ENCODE data around the gene C12orf75.
"Not testable (repeated sequence)": the region's sequence is repeated elsewhere in the genome, so short reads cannot be mapped to it uniquely, and the experiment has no call there.

C12orf75 gene

DNA sequence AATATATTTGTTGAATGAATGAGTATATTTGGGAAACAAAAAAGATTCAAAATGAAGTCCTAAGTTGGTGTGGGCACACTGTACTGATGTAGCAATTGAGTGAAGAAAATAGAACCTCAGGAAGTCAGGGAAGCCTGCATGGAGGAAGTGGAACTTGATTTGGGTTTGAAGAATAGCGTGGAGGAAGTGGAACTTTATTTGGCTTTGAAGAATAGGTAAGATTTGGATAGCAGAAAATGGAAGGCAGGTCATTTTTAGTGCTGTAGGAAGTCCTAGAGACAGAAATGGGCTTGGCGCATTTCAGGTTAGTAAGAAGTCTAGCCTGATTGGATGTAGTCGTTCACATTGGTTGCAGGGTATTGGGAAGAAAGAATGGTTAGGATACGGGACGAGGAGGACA is 5.4 kb downstream of the C12orf75 start:
- DNase-seq (ENCODE audit: low read depth in 2 of 2) = no peak

DNA sequence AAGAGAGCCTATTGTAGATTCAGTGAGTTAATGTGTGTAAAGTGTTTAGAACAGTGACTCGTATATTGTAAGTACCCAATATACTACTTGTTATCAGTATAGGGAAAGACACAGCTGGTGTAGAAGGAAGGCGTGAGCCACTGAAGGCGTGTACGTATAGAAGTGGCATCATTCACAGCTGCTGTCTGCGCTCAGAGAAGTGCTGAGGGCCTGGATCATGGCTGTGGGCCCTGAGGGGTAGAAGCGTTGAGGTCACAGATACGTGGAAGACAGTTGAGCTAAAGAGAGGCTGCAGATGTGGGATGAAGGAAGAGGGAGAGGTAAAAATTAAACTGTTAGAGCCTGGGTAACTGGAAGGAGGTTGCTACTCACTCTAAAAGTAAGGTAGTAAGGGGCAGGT is 5.9 kb downstream of the C12orf75 start:
- no peak for DNase-seq (ENCODE audit: low read depth in 2 of 2)

DNA sequence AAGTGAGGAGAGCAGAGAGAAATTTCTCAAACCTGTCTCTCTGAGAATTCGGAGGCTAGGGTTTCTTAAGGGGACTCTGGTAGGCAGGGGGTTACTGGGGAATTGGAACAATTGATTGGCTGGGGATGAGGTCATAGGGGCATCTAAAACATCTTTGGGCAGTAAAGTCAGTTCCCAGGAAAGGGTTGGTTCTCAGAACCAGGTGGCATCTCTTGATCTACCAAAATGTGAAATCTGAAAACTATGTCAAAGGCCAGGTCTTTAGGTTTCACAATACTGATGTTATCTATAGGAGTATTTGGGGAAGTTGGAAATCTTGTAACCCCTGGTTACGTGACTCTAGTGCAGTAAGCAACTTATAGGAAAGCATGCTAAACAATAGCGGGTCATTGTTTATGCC is 6.9 kb downstream of the C12orf75 start:
- no peak for DNase-seq (ENCODE audit: low read depth in 2 of 2)

DNA sequence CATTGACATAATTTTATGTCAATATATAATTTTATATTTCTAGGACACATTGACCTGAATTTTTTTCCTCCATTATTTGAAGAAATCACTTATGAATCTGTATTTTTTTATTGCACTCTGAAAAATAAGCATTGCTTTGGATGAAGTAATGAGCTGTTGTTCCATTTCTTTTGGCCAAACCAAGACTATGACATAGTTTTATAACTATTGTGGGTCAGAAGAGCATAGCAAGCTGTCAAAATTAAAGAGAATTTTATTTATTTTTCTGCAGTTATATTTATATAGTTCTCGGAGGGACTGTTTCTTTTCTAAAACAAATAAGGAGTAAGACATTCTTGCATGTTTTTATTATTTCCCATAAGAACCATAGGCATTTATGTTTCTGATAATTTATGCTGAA is 8.5 kb downstream of the C12orf75 start:
- DNase-seq (ENCODE audit: low read depth in 2 of 2) = no peak

DNA sequence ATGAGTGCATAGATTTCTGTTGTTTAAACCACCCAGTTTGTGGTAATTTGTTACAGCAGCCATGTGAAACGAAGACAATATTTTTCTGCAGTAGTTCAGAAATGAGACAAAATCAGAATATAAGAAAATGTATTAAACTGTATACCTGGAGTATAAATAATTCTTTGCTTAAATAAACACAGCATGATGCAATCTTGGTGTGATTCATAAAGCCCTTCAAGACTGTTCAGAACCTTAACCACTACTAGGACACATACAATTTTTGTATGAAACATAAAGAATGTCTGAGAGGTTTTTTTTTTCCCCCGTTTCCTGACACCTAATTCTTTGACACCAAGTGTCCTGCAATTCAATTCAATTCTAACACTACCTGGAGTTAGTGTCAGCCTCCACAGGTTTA is 10.5 kb downstream of the C12orf75 start:
- DNase-seq (ENCODE audit: low read depth in 2 of 2) = no peak

DNA sequence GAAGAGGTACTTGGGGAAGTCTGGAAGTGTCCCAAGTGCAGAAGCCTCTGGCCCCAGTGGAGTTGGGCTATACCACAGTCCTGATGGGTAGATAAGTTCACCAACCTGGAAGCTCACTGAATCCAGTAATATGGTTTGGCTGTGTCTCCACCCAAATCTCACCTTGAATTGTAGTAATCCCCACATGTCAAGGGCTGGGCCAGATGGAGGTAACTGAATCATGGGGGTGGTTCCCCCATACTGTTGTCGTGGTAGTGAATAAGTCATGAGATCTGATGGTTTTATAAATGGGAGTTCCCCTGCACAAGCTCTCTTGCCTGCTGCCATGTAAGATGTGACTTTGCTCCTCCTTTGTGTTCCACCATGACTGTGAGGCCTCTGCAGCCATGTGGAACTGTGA is 11.1 kb downstream of the C12orf75 start:
- not testable (repeated sequence) for DNase-seq (ENCODE audit: low read depth in 2 of 2)

DNA sequence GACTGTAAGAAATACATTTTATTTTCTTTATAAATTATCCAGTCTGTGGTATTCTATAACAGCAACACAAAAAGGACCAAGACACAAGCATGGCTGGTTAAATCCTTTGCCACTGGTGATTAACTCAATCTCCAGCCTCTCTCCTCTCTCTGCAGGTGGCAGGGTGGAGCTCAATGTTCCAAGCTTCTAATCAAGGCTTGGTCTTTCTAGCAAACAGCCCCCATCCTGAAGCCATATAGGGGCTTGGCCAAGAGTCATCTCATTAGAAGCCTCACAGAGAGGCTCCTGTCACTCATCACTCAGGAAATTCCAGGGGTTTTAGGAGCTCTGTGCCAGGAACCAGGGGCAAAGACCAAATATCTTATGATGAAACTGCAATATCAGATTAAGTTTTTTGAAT is 12.0 kb downstream of the C12orf75 start:
- no peak for DNase-seq (ENCODE audit: low read depth in 2 of 2)

DNA sequence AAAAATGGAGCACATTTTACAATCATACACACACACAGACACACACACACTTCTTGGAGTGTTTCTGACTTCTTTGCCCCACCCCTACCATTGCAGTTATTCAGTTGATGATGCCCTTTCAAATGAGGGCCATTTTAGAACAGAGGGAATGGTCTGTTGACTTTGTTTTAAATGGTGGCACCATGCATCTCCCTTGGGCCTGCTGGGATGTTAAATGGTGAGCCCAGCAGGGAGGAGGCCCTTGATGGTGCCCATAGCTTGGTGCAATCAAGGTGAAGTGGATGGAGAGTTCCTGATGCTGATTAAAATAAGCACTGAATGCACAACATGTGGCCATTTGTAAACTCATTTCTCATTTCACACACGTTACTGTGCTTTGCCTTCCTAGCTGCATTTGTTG is 13.3 kb downstream of the C12orf75 start:
- no peak for DNase-seq (ENCODE audit: low read depth in 2 of 2)

DNA sequence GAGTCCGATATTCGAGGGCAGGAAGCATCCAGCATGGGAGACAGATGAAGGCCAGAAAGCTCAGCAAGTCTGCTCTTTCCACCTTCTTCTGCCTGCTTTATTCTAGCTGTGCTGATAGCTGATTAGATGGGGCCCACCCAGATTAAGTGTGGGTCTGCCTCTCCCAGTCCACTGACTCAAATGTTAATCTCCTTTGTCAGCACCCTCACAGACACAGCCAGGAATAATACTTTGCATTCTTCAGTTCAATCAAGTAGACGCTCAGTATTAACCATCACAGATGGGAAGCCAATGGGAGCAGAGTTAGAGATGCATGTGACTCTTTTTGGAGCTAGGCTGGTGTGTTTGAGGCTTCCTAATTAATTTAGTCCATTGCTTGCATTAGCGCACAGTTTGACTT is 17.0 kb downstream of the C12orf75 start:
- no peak for DNase-seq (ENCODE audit: low read depth in 2 of 2)

DNA sequence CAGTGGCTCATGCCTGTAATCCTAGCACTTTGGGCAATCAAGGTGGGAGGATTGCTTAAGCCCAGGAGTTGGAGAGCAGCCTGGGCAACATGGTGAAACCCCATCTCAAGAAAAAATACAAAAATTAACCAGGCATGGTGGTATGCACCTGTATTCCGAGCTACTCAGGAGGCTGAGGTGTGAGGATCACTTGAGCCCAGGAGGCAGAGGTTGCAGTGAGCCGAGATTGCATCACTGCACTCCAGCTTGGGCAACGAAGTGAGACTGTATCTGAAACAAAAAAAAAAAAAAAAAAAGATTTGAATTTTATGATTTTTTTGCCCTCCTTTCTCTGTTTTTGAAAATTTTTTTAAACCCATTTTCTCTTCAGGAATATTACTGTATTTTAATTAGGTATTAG is 17.7 kb downstream of the C12orf75 start:
- no peak for DNase-seq (ENCODE audit: low read depth in 2 of 2)

DNA sequence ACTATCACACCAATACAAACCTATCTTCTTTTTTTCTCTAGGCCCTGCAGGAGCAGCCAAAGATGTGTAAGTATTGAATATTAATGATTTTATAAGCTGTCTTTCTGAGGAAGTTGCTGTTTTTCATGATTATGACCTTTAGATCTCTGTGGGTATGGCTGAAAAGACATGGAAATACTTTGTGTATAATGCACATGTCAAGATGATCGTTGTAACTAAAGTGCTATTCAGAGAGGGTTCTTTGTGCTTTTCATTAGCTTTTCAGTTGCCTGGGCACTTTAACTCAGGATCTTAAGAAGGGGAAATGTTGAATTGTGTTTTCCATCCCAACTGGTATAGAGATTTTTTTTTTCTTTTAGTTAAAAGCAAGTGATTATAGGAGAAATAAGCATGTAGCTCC is 18.1 kb downstream of the C12orf75 start:
- no peak for DNase-seq (ENCODE audit: low read depth in 2 of 2)

DNA sequence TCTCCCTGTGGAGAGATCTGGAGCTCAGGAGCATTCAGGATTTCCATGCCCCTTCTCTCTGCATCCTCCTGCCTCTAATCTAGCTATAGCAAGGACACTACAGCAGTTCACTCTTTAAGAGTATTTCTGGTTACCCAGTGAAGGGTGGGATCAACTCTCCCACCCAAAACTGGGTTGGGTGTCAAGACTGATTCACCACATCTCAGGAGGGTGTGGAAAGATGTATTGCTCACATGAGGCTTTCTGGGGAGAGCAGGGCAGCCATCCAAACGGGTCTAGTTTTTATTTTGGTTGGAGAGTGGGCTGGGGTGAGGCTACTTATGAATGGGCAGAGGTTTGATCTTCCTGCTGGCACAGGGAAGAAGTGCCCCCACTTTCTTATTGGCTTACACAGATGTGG is 18.6 kb downstream of the C12orf75 start:
- no peak for DNase-seq (ENCODE audit: low read depth in 2 of 2)

DNA sequence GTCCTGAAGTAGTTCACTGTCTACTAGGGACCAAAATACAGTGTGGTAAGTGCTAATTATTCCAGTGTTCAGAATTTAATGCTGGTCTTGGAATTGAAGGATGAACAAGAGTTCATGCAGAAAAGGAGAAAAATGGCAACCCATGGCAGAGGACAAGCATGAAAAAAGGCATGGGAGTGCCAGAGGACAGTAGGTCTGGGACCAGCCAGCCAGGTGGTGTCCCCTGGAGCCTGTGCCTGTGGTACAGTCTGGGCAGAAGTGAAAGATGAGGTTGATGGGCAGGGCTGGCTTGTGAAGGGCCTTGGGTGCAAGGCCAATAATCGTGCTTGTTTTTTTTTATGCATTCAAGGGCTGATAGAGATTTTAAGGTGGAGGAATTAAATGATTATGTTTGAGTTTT is 21.0 kb downstream of the C12orf75 start:
- DNase-seq (ENCODE audit: low read depth in 2 of 2) = no peak

DNA sequence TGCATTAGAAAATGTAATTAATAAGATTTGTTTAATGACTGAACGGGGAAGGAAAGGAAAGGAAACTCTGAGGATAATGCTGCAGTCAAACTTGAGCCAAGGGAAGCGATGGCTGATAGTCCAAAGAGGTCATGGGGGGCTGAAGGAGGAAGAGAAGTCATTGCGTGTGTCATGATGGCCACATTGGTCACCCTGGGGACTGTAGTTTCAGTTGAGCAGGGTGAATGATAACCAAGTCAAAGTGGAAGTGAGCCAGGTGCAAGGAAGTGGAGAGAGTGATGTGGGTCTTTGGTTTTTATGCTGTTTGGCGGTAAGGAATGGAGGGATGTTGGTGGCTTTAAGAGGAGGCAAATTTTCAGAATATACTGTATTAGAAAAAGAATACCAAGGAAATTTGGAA is 21.6 kb downstream of the C12orf75 start:
- no peak for DNase-seq (ENCODE audit: low read depth in 2 of 2)

DNA sequence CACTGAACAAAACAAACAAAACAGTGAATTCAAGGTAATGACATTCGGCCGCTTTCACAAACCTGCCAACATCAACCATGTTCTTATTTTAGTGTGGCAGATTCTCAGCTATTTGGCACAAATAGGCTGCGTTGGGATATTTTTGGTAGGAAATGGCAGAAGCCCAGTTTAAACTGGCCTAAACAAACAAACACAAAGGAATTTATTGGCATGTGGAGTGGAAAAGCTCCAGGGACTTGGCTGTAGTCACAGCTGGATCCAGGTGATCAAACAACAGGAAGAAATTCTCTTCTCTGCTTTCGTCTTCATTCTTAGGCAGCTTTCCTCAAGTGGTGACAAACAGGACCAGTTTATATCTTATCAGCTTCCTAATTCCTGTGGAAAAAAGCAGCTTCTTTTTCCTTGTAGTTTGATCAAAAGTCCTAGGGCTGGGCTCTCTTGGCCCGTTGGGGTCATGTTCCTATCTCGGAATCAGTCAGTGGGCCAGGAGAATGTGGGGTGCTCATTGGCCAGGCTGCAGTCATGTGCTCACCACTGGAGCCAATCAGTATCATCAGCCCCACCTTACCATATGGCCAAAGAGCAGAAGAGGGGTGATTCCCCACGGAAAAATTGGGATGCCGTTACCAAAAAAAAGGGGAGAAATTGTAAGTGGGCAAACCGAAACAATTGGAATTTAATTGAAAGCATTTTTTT is 22.6 kb downstream of the C12orf75 start:
- no peak for DNase-seq (ENCODE audit: low read depth in 2 of 2)

DNA sequence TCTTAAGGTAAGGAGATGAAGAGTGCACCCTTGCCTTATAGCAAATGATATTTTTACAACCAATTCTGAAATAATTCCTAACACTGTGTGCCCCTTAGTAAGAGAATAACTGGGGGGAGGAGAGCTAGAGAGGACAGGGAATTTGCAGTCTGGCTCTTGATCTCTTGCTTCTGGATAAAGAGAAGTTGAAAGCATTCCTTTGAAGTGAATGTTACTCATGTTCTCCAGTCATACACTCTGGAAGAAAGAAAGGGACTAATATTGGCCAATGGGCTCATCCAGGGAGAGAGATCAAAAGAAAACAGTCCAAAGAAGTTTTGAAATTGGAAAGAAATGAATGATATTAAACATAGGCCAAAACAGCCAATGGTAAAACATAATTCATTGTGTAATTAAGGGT is 25.3 kb downstream of the C12orf75 start:
- no peak for DNase-seq (ENCODE audit: low read depth in 2 of 2)

DNA sequence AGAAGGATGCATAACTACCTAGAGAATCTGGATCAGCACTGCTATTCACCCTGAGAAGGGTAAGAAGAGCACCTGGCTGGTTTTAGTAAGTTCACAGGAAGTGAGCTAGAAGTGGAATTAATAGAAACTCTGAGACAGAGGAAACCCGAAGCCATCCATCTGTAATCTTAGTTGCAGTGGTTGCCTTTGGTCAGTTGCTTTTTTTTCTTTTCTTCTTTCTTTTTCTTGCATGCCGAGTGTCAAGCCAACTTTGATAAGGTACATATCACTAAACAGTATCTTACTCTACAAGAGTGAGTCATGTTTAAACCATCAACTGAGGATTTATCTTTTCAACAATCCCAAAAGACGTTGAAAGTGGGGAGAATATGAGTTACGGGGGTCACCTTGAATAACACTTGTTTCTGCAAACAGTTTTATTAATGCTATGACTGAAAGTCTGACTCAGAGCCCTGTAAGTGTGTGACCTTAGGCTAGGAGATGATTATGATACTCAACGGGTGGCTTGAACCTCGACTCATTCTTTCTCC is 26.7 kb downstream of the C12orf75 start:
- DNase-seq (ENCODE audit: low read depth in 2 of 2) = no peak

DNA sequence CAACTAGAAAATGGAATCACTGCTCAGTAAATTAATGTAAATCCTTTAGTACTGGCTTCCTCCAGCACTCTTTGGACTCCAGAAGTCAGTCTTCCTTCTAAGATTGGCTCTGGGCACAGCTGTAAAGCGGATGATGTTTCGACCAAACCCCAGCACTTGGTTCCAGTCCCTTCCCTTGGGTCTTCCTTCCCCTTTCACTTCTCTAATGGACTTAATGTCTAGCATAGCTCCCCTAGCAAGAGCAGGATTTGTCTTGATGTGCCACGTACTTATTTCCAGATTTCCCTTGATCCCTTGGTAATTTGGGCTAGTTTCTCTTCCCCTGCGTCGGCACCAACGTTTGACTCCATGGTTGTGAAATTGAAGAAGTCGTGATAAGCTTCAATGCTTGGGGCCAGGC is 28.3 kb downstream of the C12orf75 start:
- DNase-seq (ENCODE audit: low read depth in 2 of 2) = no peak

DNA sequence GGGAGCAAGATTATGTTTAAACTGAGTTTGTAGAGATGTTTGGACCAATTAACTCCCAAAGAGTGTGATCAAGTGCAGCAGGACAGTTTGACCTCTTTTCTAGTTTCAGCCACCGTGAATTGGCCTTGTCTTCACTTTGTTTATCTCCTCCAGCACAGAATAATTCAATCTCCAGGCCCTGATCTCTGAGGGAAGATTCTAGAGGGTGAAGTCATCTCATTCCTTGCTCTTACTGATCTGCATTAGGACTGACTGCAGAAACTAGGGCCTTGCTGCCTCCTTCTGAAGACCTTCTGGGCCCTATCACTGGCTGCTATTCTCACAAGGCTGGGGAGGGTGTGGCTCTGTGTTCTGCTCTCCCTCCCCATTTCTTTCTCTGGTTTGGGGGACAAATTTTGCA is 29.4 kb downstream of the C12orf75 start:
- DNase-seq (ENCODE audit: low read depth in 2 of 2) = no peak

DNA sequence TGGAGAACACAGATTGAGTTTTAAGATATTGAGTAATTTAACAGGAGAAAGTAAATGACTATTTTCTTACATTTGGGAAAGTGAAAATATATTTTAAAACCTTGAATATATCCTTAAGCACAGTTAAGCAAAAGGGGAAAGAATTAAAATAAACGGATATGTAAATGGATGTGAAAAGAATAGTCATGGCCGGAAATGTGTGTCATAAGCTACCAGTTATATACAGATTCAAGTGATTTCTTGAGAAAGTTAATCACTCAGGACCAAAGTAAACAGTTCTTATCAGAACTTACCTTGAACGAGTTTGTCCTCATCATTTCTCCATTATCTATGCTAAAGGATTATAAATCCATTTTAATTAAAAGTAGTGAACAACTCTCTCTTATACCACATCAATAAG is 33.4 kb downstream of the C12orf75 start:
- DNase-seq (ENCODE audit: low read depth in 2 of 2) = no peak

DNA sequence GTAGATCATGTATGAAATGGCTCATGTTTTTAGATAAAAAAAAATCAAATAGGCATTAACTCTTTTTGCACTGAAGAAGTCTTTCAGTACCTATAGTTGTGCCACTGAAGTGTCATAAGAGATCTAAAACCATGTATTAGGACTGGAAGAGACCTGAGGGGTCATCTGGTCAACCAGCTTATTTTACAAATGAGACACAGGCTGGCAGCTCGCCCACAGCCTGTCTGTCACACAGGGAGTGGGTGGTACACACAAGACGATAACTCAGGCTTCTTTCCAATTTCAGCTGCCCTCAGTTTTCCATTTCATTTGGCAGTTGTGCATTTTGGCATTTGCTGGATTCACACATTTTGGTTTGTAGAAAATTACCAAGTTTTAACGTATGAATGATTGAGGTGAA is 34.7 kb downstream of the C12orf75 start:
- DNase-seq (ENCODE audit: low read depth in 2 of 2) = no peak

DNA sequence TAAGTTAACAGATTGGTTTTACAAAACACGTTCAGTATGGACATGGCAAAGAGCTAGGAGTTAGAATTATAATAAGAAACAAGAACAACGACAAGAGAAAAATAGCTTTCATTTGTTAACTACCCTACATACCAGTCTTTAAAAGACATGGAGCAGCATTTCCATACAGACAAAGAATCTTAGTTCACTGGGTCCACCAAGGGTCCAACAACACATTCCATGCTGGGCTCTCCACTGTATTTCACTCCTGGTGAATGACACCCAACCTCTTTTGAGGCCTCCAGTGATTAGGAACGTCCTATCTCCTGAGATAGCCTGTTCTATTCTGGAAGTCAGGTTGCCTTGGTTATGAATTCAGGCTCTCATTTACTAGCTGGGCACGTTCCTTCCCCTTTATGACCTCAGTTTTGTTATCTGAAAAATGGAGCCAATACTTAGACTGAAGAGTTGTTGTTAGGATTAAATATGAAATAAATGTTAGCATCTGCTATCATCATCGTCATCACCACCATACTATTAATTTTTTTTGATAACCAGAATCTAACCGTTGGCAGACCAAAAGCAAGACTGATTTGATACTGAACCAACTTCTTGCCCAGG is 37.7 kb downstream of the C12orf75 start:
- no peak for DNase-seq (ENCODE audit: low read depth in 2 of 2)

DNA sequence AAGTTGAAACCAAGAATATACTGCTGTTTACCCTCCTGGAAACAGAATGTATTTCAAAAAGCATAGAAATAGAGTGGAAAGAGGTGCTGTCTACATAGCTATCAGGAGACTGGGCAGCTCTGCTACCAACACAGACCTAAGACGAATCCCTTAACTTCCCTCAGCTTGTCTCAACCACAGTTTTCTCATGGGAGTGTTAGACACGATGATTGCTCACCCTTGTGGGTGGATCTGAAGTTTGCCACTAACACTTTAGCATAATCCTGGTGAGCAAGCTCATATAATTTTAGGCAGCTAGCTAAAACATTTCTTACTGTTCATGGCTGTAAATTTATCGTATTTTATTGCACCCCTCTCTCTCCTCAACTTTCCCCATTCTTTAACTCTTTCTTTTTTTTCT is 38.5 kb downstream of the C12orf75 start:
- DNase-seq (ENCODE audit: low read depth in 2 of 2) = no peak

DNA sequence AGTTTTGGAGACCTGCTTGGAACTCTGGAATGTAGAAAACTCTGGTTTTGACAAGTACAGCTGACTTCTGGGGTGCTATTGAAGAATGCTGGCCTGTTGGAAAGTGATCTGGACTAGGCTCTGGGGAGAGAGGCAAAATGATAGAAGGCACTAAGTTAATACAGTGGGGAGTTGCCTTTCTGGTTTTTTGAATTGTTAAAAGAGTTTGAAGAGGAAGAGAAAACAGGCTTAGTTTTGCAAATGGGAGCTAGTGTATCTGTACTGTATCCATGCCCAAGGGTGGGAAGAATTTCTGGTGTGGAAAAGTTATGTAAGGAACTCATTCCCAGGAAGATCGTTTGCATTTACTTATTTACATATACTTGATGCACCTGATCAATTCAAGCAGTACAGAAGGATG is 43.8 kb downstream of the C12orf75 start:
- DNase-seq (ENCODE audit: low read depth in 2 of 2) = no peak
